Measurements from ENCODE around the gene CRACR2A.

Gene CRACR2A

DNA sequence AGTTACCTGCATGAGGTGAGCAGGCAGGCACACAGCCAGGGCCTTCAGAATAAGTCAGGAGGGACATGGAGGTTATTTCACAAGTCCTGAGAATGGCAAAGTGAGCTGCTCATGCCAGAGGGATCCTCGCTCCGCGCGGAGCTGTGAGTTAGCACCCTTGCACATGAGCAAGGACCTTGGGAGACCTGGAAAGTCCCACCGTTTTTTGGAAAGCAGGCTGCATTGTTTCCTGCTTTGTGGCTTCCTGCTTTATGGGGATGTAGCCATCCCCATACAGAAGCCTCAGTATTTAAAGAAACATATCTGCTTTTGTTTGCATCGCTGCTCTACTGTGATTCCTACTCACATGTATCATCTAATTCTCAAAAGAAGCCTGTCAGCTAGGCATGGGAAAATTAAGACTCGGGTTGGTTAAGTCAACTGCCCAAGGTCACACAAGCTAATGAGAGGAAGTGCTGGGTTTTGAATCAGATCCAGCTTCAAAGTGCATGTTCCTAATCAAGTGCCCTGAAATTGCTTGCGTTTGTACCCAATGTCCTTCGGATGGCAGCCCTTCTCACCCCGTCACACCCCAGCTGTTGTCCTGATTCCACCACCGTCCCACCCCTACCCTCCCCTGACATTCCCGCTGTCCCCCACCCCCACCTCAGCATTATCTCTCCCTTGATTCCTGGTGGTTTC, 106.2 kb downstream of the CRACR2A start:
- H3K4me3 ChIP-seq (replicated peaks; ENCODE audit: low read depth, low read length) = no peak overlapping the region
- no peak for DNase-seq (ENCODE audit: extremely low read depth, low read depth)
- TF ChIP-seq, protein P1, sequence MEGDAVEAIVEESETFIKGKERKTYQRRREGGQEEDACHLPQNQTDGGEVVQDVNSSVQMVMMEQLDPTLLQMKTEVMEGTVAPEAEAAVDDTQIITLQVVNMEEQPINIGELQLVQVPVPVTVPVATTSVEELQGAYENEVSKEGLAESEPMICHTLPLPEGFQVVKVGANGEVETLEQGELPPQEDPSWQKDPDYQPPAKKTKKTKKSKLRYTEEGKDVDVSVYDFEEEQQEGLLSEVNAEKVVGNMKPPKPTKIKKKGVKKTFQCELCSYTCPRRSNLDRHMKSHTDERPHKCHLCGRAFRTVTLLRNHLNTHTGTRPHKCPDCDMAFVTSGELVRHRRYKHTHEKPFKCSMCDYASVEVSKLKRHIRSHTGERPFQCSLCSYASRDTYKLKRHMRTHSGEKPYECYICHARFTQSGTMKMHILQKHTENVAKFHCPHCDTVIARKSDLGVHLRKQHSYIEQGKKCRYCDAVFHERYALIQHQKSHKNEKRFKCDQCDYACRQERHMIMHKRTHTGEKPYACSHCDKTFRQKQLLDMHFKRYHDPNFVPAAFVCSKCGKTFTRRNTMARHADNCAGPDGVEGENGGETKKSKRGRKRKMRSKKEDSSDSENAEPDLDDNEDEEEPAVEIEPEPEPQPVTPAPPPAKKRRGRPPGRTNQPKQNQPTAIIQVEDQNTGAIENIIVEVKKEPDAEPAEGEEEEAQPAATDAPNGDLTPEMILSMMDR (IDR thresholded peaks at IDR 0.05; ENCODE audit: low read depth, low read length, missing control alignments) = no peak

DNA sequence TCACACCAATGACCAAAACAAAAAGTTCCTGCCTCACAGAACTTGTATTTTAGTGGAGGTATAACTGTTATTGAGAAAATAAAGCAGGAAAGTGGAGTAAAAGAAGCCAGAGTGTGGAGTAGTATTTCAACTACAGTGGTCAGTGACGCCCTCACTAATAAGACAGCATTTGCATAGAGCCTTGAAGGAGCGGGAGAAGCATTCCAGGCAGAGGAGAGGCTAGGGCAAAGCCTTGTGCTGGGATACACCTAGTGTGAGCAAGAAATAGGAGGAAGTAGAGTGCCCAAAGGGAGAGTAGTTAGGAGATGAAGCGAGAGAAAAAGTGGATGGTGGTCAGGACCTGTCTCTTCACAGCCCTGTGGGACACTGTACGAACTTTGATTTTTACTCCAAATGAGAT, 107.8 kb downstream of the CRACR2A start:
- DNase-seq (ENCODE audit: extremely low read depth, low read depth) = no peak
- TF ChIP-seq, protein P1 (IDR thresholded peaks at IDR 0.05; ENCODE audit: low read depth, low read length, missing control alignments) = no peak
- H3K4me3 ChIP-seq (replicated peaks; ENCODE audit: low read depth, low read length) = no peak overlapping the region

DNA sequence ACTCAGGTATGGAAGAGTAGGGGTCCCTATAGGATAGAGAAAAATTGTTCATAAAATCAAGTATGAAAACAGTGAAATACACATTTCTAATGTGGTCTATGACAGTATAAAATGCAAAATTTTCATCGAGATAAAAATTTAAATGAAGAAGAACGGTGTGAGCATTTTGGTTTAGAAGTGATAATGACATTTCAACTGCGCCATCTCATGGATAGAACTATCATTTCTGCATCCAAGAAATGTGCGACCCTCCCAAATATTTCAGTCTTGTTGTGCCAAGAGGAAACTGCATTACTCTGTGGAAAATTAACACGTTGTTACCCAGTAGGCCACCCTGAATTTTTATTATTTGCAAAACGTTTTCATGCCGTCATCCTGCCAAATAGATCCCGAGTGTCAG, 108.8 kb downstream of the CRACR2A start:
- TF ChIP-seq, protein P1 (IDR thresholded peaks at IDR 0.05; ENCODE audit: low read depth, low read length, missing control alignments) = no peak
- H3K4me3 ChIP-seq (replicated peaks; ENCODE audit: low read depth, low read length) = no peak overlapping the region
- DNase-seq (ENCODE audit: extremely low read depth, low read depth) = no peak

DNA sequence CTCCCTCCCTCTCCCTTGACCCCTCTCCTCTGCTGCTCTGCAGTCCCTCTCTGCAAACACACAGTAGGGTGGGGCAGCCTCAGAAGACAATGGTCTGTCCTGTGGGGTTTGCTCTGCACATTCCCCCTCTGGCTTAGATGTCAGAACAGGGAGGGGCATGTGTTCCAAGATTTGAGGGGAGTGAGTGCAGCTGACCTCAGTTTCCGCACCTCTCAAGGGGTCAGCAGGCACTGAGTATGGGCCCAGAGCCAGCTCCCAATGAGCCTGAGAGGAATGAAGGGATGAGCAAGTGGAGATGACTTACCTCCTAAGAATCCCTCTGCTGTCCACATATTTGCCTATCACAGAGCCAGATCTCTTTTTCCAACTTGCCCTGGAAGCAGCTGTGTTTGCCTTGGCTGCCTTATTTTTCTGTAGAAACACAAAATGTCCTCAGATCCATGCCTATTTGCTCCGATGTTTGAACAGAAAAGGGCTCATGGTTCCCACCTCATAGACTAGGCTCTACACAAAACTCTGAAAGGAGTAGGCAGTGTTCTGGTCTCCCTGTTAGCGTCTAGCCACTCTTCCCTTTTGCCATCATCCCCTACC, 111.4 kb downstream of the CRACR2A start:
- TF ChIP-seq, protein P1 (IDR thresholded peaks at IDR 0.05; ENCODE audit: low read depth, low read length, missing control alignments) = no peak
- DNase-seq (ENCODE audit: extremely low read depth, low read depth) = peak; percentile 40
- H3K4me3 ChIP-seq (replicated peaks; ENCODE audit: low read depth, low read length) = no peak overlapping the region

DNA sequence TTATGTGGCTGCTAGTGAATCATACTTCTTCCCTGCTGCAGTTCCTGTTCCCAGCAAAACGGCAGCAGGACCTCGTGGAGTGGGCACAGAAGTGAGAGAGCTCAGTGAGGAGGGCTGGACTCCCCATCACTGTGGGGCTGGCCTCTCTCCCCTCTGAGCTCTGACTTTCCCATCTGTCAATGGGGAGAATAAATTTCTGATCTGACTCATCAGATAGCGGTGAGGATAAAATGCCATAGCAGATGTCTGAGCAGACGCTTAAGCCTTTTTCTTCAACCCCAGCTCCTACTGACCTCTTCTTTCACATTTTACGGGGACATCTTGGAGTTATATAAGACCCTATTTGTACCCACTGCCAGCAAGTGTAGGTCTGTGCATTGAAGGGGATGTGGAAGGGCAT, 116.6 kb downstream of the CRACR2A start:
- TF ChIP-seq, protein P1 (IDR thresholded peaks at IDR 0.05; ENCODE audit: low read depth, low read length, missing control alignments) = no peak
- H3K4me3 ChIP-seq (replicated peaks; ENCODE audit: low read depth, low read length) = no peak overlapping the region
- DNase-seq (ENCODE audit: extremely low read depth, low read depth) = no peak

DNA sequence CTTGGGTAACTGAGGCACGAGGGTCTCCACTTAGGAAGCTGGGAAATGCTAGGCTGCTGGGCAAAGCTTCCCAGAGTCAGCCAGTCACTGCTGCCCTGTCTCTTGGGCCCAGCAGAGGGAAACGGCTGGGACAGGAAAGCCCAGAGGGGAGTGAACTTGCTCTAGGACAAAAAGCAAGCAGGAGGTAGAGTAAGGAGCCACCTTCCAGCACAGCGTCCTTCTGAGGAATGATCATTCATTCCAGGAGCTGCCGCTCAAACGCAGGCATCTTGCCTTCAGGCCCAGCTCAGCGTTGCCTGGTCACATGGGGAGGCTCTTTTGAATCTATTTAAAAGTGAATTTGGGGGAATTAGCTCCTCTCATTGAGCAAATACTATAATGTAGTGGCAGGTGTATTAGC, 118.6 kb downstream of the CRACR2A start:
- no peak for DNase-seq (ENCODE audit: extremely low read depth, low read depth)
- TF ChIP-seq, protein P1 (IDR thresholded peaks at IDR 0.05; ENCODE audit: low read depth, low read length, missing control alignments) = no peak
- H3K4me3 ChIP-seq (replicated peaks; ENCODE audit: low read depth, low read length) = no peak overlapping the region
